HepG2 (cell line): Measurements from ENCODE around the gene SND1. TPM values are rescaled to one million over a fixed set of nuclear protein-coding genes. Genes with fewer than 3 reads are reported as not detected.

Experiments
- ATAC-seq: fragments of 200-7000 bp; cut with Tn5 transposase; 3 replicates; pipeline ENCODE4 v1.9.1; 2020; ENCODE audit warnings: mild to moderate bottlenecking, moderate library complexity
- BruUV-seq: library from RNA; stranded (reverse); fragments of 400-500 nt; replicated peaks from 2 replicates; lab custom pipeline; 2021; lab: Mats Ljungman, UMichigan
- CTCF ChIA-PET: fragments of 300-600 bp; formaldehyde crosslinking; extraction: SDS; loops from one replicate; lab custom pipeline; 2021; ENCODE audit warnings: low total read pairs, inconsistent platforms, low intra/inter-chr PET ratio; lab: Yijun Ruan, JAX
- POLR2A ChIA-PET: fragments of 350-600 bp; sonication (Branson Sonifier 250); formaldehyde crosslinking; loops from one replicate; lab custom pipeline; 2020; ENCODE audit warnings: antibody characterized with exemption, inconsistent platforms; lab: Yijun Ruan, JAX
- DNase-seq: peaks from one replicate; pipeline ENCODE4 v3.0.0-alpha.2; 2015; ENCODE audit warnings: low spot score
- FAIRE-seq: peaks from 3 replicates; lab custom pipeline; 2011; peaks lifted over from hg19 to GRCh38; lab: Jason Lieb, UNC
- H2AFZ ChIP-seq: one replicate; pipeline ENCODE4 v1.6.1; 2011; ENCODE audit warnings: low read length, inconsistent platforms
- H3K27ac ChIP-seq: fragments of 300-600 bp; 3 replicates; pipeline ENCODE4 v1.8.0; 2011; ENCODE audit warnings: mixed run types, mild to moderate bottlenecking, mixed read lengths, low read length, inconsistent platforms; ENCODE audit not compliant: insufficient read depth; ENCODE audit errors: extremely low read length
- H3K27me3 ChIP-seq, 2 experiments: fragments of 200-600 bp in 1 of 2; 2 replicates in 1 of 2; 3 replicates in 1 of 2; pipeline versions ENCODE4 v1.6.0 to v1.8.0; 2011; ENCODE audit warnings: low read length in 2 of 2, mild to moderate bottlenecking in 2 of 2, moderate library complexity in 2 of 2, inconsistent platforms in 1 of 2; ENCODE audit not compliant: insufficient read depth in 2 of 2, control insufficient read depth in 1 of 2
- H3K36me3 ChIP-seq, 2 experiments: fragments of 200-600 bp in 1 of 2; replicated peaks in 1 of 2; 2 replicates in 1 of 2; 3 replicates in 1 of 2; pipeline versions ENCODE4 v1.5.1 to v1.8.0; 2011; ENCODE audit warnings: low read length in 2 of 2, inconsistent platforms in 1 of 2; ENCODE audit not compliant: insufficient read depth in 2 of 2, control insufficient read depth in 1 of 2
- H3K4me1 ChIP-seq: 2 replicates; pipeline ENCODE4 v1.5.1; 2012; ENCODE audit warnings: low read length, inconsistent platforms; ENCODE audit not compliant: insufficient read depth
- H3K4me2 ChIP-seq: 2 replicates; pipeline ENCODE4 v1.6.0; 2011; ENCODE audit warnings: low read depth, low read length, inconsistent platforms
- H3K4me3 ChIP-seq, 3 experiments: fragments of 200-600 bp in 1 of 3; sonication (generic), shearing (Covaris generic) in 1 of 3; replicated peaks in 1 of 3; 2 replicates each; pipeline ENCODE4 v1.5.1; 2011 to 2016; ENCODE audit warnings: low read length in 3 of 3, inconsistent platforms in 2 of 3, low read depth in 2 of 3, mild to moderate bottlenecking in 2 of 3, control low read depth in 1 of 3, mixed read lengths in 1 of 3; ENCODE audit not compliant: insufficient read depth in 1 of 3
- H3K79me2 ChIP-seq: one replicate; pipeline ENCODE4 v1.6.1; 2011; ENCODE audit warnings: low read length, inconsistent platforms; ENCODE audit not compliant: insufficient read depth
- H3K9ac ChIP-seq: 2 replicates; pipeline ENCODE4 v1.6.0; 2011; ENCODE audit warnings: mild to moderate bottlenecking, low read depth, low read length, inconsistent platforms; ENCODE audit not compliant: insufficient read depth
- H3K9me3 ChIP-seq: 2 replicates; pipeline ENCODE4 v1.5.1; 2012; ENCODE audit warnings: mild to moderate bottlenecking, low read length
- H4K20me1 ChIP-seq: 2 replicates; pipeline ENCODE4 v1.6.0; 2011; ENCODE audit warnings: inconsistent platforms, mild to moderate bottlenecking, low read length, moderate library complexity; ENCODE audit not compliant: insufficient read depth
- CTCF ChIP-seq: sonication (generic); formaldehyde crosslinking; IDR thresholded peaks from 2 replicates; pipeline ENCODE4 v1.5.0; 2020; ENCODE audit warnings: mild to moderate bottlenecking, missing genetic modification reagents, moderate library complexity
- RAD21 ChIP-seq: fragments of 450-650 bp; formaldehyde crosslinking; IDR thresholded peaks from 2 replicates; pipeline ENCODE4 v1.5.0; 2020; ENCODE audit warnings: mild to moderate bottlenecking
- RXRA ChIP-seq: sonication (generic); formaldehyde crosslinking; IDR thresholded peaks from 2 replicates; pipeline ENCODE4 v1.5.1; 2020; ENCODE audit warnings: missing genetic modification reagents
- SMC3 ChIP-seq: IDR thresholded peaks from 2 replicates; pipeline ENCODE4 v1.6.1; 2011; ENCODE audit warnings: low read length, improper control_type of control experiment
- STAG1 ChIP-seq: sonication (generic); formaldehyde crosslinking; IDR thresholded peaks from 2 replicates; pipeline ENCODE4 v1.4.0; 2020; ENCODE audit warnings: missing genetic modification reagents
- XRCC5 ChIP-seq: fragments of 200-400 bp; formaldehyde crosslinking; optimal IDR thresholded peaks from 2 replicates; pipeline ENCODE3; 2017; ENCODE audit warnings: mild to moderate bottlenecking, low read length
- WGBS: methylation state at CpG from one replicate; pipeline ENCODE4 v1.1.6; 2017; ENCODE audit warnings: low lambda C conversion rate; 5-methylcytosine and 5-hydroxymethylcytosine counted together
- in situ Hi-C: cut with HindIII; loops from 2 replicates; pipeline ENCODE4 v1.10.0; 2017; ENCODE audit warnings: low pct_unique_long_range_greater_than_20kb; ENCODE audit not compliant: extremely low pct_ligation_motif_present
- intact Hi-C: fragments of 100-400 bp; cut with micrococcal nuclease; formaldehyde crosslinking; loops from one replicate; pipeline ENCODE4 v1.10.0; 2022; ENCODE audit not compliant: unreplicated experiment
- polyA plus RNA-seq, 8 experiments: library from polyadenylated mRNA; depleted of rRNA in 3 of 8; stranded (reverse) in 7 of 8; unstranded in 1 of 8; fragments of >200 nt; fragmentation: Illumina TruSeq in 4 of 8; extraction: Trizol in 4 of 8; gene quantifications; 2 replicates each; pipeline versions ENCODE4 v1.2.1 to v1.2.3, GENCODE V29; 2011 to 2016; ENCODE audit warnings: low read depth in 4 of 8, missing spikeins in 1 of 8, mixed read lengths in 1 of 8; ENCODE audit not compliant: insufficient read depth in 1 of 8
- total RNA-seq, 5 experiments: library from RNA; depleted of rRNA; stranded (reverse); fragments of >200 nt; fragmentation: Illumina TruSeq; extraction: Trizol; gene quantifications; 2 replicates each; pipeline ENCODE4 v1.2.3, GENCODE V29; 2016; ENCODE audit warnings: low read depth in 1 of 5
- TF ChIP-seq, protein P1 (sequence below): sonication (generic); formaldehyde crosslinking; IDR thresholded peaks from 2 replicates; pipeline ENCODE4 v1.8.0; 2022; ENCODE audit warnings: mild to moderate bottlenecking, missing genetic modification reagents; ENCODE audit not compliant: insufficient replicate concordance
- TF ChIP-seq, protein P2 (sequence below): sonication (generic); formaldehyde crosslinking; IDR thresholded peaks from 2 replicates; pipeline ENCODE4 v1.4.0; 2020; ENCODE audit warnings: missing genetic modification reagents, borderline replicate concordance

SND1 gene
- total and polyA plus RNA-seq, 2 of the 13 experiments (the other 11 are each of a cell fraction or from before 2014, with no cell fraction given): 110 to 182 TPM

DNA sequence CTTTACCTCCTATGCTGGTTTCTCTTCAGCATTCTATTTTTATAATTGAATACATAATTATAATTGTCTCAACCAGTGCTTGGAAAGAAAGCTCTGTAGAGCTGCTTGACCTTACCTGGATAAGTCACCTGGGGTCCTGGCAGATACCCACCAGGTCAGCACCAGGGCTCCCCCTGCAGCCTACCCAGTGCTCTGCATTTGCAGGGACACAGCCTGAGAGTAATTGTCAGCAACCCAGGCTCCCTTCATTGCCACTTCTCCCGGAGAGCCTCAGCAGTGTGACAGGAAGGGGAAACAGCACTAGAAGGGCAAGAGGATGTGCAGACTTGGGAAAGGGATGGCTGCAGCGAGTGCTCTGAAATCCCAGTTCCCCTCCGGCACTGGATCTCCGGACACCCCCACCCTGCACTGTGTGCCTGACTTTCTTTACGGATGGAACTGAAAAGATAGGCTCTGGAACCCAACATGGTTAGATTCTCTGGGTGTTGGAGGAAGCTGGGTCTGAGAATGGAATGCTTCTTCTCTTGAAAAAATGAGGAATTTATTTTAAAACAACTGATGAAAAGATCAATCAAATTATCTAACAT is 22.6 kb upstream of the SND1 start:
- Histone ChIP-seq H2AFZ (peak overlapping the region; percentile 76), H3K36me3 (no peaks in the 10 kb centered on the region), H4K20me1 (0 out of 2 replicates have a peak, but pooled peaks cover 2% of the 10 kb centered on the region), H3K27me3 (no peaks in the 10 kb centered on the region; a peak in 1 of 5 replicates)
- peak; percentile 33; the same call in 1 of the 2 replicates for TF ChIP-seq SMC3
- TF ChIP-seq, protein P1, sequence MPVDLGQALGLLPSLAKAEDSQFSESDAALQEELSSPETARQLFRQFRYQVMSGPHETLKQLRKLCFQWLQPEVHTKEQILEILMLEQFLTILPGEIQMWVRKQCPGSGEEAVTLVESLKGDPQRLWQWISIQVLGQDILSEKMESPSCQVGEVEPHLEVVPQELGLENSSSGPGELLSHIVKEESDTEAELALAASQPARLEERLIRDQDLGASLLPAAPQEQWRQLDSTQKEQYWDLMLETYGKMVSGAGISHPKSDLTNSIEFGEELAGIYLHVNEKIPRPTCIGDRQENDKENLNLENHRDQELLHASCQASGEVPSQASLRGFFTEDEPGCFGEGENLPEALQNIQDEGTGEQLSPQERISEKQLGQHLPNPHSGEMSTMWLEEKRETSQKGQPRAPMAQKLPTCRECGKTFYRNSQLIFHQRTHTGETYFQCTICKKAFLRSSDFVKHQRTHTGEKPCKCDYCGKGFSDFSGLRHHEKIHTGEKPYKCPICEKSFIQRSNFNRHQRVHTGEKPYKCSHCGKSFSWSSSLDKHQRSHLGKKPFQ: no peak
- TF ChIP-seq RXRA (CRISPR knock-in tag): no peak
- peak; percentile 59 for TF ChIP-seq STAG1
- peak; percentile 52 for TF ChIP-seq RAD21 (CRISPR knock-in tag)
- TF ChIP-seq XRCC5: peak; percentile 65
- TF ChIP-seq CTCF (CRISPR knock-in tag): peak; percentile 88
- TF ChIP-seq, protein P2, sequence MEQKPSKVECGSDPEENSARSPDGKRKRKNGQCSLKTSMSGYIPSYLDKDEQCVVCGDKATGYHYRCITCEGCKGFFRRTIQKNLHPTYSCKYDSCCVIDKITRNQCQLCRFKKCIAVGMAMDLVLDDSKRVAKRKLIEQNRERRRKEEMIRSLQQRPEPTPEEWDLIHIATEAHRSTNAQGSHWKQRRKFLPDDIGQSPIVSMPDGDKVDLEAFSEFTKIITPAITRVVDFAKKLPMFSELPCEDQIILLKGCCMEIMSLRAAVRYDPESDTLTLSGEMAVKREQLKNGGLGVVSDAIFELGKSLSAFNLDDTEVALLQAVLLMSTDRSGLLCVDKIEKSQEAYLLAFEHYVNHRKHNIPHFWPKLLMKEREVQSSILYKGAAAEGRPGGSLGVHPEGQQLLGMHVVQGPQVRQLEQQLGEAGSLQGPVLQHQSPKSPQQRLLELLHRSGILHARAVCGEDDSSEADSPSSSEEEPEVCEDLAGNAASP (CRISPR knock-in tag): 0 out of 2 replicates have a peak, but pooled peaks have one; percentile 17
- TF ChIP-seq, all 625 proteins: peak for 6
- peak; percentile 33 for DNase-seq
- peak; percentile 63 for FAIRE-seq
- WGBS: 3% methylated on average over 5 of the region's 5 CpGs
- Histone ChIP-seq H3K4me3 (peak overlapping the region in 1 of 3 experiments; percentile 26; a peak in 1 of 6 replicates), H3K79me2 (no peaks in the 10 kb centered on the region), H3K4me2 (peak overlapping the region; percentile 71), H3K9me3 (no peaks in the 10 kb centered on the region), H3K27ac (no peak overlapping the region), H3K9ac (0 out of 2 replicates have a peak overlapping the region, but pooled peaks have one; percentile 21), H3K4me1 (no peaks in the 10 kb centered on the region)
- CTCF ChIA-PET: interaction anchor here (1.9 to 2.1 kb wide), 2 partner anchors 40 to 125 kb away, joined by 7 to 8 read pairs; partner anchors contain the start of gene ARF5
- no TSS peak for BruUV-seq
- in situ Hi-C loops: no loop called here
- intact Hi-C loops: loop anchor here (1.0 to 2.0 kb wide), 3 partner anchors 41 to 281 kb away; partner anchors contain the start of gene ARF5
- POLR2A ChIA-PET: no interaction called here
- peak; percentile 98 for ATAC-seq
